ENCODE data around the gene HM13.
A peak's percentile ranks its signal among the peaks of the same experiment; 100 is the strongest.
"Not testable (repeated sequence)": the region's sequence is repeated elsewhere in the genome, so short reads cannot be mapped to it uniquely, and the experiment has no call there.

The HM13 gene

GRCh38 chr20:31567380-31567720, 53.1 kb downstream of the HM13 start:
- no peak for DNase-seq (ENCODE audit: low spot score)

GRCh38 chr20:31568041-31568731, 53.9 kb downstream of the HM13 start:
- DNase-seq (ENCODE audit: low spot score), result no peak

GRCh38 chr20:31568773-31569162, 54.5 kb downstream of the HM13 start:
- no peak for DNase-seq (ENCODE audit: low spot score)

- DNase-seq (ENCODE audit: low spot score), result peak; percentile 66
Observed at GRCh38 chr20:31569163-31570020, 55.1 kb downstream of the HM13 start.

GRCh38 chr20:31570021-31570463, 55.8 kb downstream of the HM13 start:
- DNase-seq (ENCODE audit: low spot score), result no peak

- peak; percentile 45 for DNase-seq (ENCODE audit: low spot score)
Observed at GRCh38 chr20:31570735-31571617, 56.7 kb downstream of the HM13 start.

- DNase-seq (ENCODE audit: low spot score), result no peak
Observed at GRCh38 chr20:31572042-31572700, 57.9 kb downstream of the HM13 start.

GRCh38 chr20:31572701-31573554, 58.7 kb downstream of the HM13 start:
- peak; percentile 94 for DNase-seq (ENCODE audit: low spot score)

GRCh38 chr20:31573555-31574321, 59.5 kb downstream of the HM13 start:
- no peak for DNase-seq (ENCODE audit: low spot score)

- DNase-seq (ENCODE audit: low spot score), result not testable (repeated sequence)
Observed at GRCh38 chr20:31574986-31575385, 60.7 kb downstream of the HM13 start.

GRCh38 chr20:31576751-31577150, 62.5 kb downstream of the HM13 start:
- DNase-seq (ENCODE audit: low spot score), result no peak

- DNase-seq (ENCODE audit: low spot score), result no peak
Observed at GRCh38 chr20:31577194-31577593, 63.0 kb downstream of the HM13 start.

- DNase-seq (ENCODE audit: low spot score), result no peak
Observed at GRCh38 chr20:31578448-31579138, 64.4 kb downstream of the HM13 start.

GRCh38 chr20:31579245-31579644, 65.0 kb downstream of the HM13 start:
- DNase-seq (ENCODE audit: low spot score), result no peak

- not testable (repeated sequence) for DNase-seq (ENCODE audit: low spot score)
Observed at GRCh38 chr20:31579941-31580651, 65.9 kb downstream of the HM13 start.

- DNase-seq (ENCODE audit: low spot score), result no peak
Observed at GRCh38 chr20:31580706-31581105, 66.5 kb downstream of the HM13 start.

GRCh38 chr20:31581391-31581790, 67.1 kb downstream of the HM13 start:
- no peak for DNase-seq (ENCODE audit: low spot score)
